ENCODE data around the gene ZDHHC21.

ZDHHC21 gene

DNA sequence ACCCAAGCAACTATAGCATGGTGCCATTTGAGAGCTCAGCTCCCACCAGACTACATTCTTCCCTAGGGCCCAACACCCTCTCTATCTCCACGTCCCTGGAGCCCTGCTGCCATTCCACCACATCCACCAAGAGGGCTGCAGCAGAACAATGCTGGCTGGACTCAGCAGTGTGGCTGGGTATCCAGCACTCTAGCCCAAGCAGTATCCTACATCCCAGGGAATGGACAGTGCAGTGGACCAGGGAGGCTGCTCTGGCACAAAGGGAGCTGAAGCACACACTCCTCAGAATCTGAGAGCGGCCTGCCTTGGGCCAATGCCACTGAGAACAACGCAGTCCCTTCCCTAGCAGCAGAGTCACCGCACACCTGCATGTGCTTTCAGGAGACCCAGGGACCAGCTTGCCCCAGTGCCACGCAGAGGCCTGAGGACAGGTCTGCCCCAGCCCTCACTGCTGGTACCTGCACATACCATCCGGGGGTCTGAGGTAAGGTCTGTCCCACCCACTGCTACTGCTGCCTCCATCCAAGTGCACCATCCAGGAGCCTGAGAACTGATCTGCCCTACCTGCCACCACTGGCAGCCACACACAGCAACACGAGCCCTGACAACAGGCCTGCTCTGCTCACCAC is 95.9 kb downstream of the ZDHHC21 start:
- DNase-seq: no peak

- DNase-seq: no peak
Observed at GRCh38 chr9:14593406-14593805, 99.8 kb downstream of the ZDHHC21 start.

DNA sequence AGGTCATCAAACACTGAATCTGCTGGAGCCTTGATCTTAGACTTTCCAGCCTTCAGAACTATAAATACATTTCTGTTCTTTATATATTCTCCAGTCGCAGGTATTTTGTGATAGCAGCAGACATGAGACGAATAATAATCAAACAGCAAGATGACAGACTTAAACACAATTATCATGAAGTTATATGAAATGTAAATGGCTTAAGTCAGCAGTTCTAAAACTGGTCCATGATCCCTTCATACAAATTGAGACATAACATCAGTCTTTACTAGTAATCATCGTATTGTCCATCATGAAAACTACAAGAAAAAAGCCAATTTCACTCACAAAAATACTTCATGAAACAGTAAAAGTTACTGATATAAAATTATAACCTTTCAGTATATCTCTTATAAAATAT is 101.8 kb downstream of the ZDHHC21 start:
- no peak for DNase-seq

GRCh38 chr9:14585730-14586473 is 107.3 kb downstream of the ZDHHC21 start:
- no peak for DNase-seq

- no peak for DNase-seq
Observed at GRCh38 chr9:14584571-14584970, 108.7 kb downstream of the ZDHHC21 start.

GRCh38 chr9:14578030-14578429 is 115.2 kb downstream of the ZDHHC21 start:
- DNase-seq: no peak

GRCh38 chr9:14574173-14574572 is 119.1 kb downstream of the ZDHHC21 start:
- no peak for DNase-seq

GRCh38 chr9:14573319-14573718 is 119.9 kb downstream of the ZDHHC21 start:
- no peak for DNase-seq

- no peak for DNase-seq
Observed at GRCh38 chr9:14565352-14566016, 127.7 kb downstream of the ZDHHC21 start.

DNA sequence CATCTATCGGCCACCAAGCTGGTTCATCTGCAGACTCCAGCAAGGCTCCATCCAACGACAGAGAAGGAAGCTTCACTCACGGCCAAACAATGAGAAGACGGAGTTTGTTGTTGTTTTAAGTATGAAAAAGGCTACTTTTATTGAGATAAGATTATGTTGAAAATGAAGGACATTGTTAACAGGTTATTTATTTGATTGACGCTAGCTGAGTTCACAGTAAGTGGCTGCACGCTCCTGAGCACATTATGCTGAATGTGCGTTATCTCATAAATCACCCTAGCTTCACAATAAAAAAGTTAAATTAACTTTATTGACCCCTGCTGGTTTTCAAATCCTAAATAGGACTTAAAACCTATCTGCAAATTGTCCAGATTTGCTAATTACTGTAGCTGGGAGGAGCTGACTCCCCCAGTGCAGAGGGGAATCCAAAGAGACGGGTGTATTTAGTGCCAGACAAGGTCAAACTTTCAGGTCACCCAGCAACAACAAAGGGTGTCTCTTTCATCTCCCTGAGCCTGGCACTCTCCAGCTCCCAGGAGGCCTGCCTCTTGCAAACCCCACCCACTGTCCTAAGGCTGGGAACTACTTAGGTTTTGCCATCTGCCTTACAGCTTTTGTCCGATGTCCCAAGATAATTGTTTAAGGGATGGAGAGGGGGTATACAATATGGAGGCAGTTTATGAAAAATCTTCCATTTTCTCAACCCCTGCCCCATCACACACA is 129.2 kb downstream of the ZDHHC21 start:
- no peak for DNase-seq

- no peak for DNase-seq
Observed at GRCh38 chr9:14561929-14562405, 131.3 kb downstream of the ZDHHC21 start.

All from stimulated activated CD4-positive, alpha-beta T cell treated with anti-CD3 and anti-CD28 coated beads, Interleukin-4, amount 100 ng/mL, for 1 hour (primary cell).